GM18858 (cell line): ENCODE data around the gene RGS19.

Source experiments
- ATAC-seq: cut with Tn5 transposase; IDR thresholded peaks from one replicate; pipeline ENCODE4 v1.9.1; 2021; ENCODE audit not compliant: unreplicated experiment

RGS19 gene

GRCh38 chr20:64065062-64065973 is 14.0 kb downstream of the RGS19 start:
- ATAC-seq, result no peak

DNA sequence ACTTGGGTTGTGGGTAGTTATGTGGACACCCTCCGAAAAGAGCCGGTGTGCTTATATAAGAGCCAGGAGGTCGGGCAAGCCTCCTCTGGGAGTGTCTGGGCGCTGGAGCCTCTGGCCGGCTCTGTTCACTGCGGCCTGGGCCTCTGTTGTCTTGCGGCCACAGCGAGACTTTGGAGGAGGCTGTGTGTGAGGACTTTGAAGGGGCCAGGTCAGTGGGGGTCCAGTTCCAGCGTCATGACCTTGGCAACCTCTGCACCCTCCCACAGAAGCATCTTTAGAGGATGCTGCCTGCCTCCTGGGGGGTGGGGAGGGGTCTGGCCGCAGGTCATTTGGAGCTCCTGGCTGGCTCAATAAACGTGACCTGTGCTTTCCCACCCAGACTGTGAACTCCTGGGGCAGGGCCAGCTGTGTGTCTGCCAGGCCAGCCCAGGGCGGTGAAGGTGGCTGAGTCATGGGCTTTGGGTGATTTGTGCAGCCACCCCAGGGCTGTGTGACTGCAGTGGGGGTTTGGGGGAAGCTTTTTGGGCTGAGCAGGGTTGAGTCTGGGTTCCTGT is 15.1 kb downstream of the RGS19 start:
- no peak for ATAC-seq

GRCh38 chr20:64063389-64064144 is 15.8 kb downstream of the RGS19 start:
- ATAC-seq, result no peak

DNA sequence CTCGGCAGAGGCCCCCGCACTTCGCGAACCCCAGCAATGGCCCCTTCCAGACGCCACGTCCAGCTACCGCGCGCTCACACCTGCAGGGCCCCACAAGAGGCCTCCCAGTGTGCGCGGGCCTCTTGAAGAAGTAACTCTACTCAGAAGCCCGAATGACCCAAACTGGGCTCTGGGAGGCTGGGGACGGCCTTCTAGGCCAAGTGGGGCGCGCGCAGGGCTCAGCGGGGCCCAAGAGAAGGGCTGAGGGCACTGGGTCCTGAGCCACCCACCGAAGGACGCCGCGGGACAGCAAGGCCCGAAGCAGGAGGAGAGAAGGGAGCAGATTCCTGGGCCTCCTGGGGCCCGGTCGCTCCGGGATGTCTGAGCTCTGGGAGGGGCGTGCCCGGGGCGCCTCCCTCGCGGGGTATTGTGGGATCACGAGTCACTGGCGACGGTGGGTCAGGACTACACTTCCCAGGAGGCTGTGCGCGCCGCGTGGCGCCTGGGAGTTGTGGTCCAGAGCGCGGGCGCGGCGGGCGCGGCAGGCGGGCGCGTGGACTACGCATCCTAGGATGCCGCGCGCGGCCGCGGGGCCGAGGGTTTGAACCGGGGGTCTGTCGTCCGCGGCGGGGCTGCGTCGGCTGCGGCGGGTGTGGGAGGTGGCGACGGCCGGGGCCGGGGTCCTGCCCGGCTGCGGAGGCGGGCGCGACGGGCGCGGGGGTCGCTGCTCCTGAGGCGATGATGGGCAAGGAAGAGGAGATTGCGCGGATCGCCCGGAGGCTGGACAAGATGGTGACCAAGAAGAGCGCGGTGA is 16.5 kb downstream of the RGS19 start, which contains the start of gene TCEA2:
Gene TCEA2, plus strand, starts transcription at position 603 of the 793 bp plus-strand sequence. Its CDS starts 115 bp downstream, at position 718.
- ATAC-seq, result no peak

DNA sequence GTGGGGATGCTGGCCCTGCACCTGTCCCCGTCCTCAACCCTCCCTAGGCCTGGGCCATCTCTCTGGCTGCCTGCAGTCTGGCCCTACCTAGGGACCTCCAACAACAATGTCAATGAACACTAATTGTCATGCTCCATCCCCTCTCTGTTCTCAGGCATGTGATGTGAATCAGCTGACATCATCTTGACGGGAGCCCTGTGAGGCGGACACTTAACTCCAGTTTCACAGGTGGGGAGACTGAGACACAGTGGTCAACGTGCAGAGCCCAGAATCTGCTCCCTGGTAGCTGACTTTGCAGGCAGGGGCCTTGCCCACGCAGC is 17.1 kb downstream of the RGS19 start:
- ATAC-seq, result no peak

DNA sequence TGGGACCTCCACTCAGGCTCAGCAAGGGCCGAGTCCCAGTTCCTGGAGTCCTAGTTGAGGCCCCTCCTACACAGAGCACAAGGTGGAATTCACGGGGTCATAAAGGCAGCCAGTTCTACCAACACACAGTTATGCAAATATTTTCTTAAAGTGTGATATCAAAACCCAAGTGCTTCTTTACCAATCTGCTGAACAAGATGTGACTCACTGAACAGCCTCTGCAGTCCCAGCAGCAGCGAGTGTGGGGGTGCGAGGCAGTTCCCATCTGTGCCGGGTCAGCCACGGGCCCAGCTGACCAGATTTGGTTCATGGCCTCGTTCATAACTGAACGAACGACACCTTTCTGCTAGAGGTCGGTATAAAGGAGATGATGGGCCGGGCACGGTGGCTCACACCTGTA is 20.8 kb downstream of the RGS19 start:
- no peak for ATAC-seq

GRCh38 chr20:64057628-64058498 is 21.5 kb downstream of the RGS19 start:
- ATAC-seq, result no peak

DNA sequence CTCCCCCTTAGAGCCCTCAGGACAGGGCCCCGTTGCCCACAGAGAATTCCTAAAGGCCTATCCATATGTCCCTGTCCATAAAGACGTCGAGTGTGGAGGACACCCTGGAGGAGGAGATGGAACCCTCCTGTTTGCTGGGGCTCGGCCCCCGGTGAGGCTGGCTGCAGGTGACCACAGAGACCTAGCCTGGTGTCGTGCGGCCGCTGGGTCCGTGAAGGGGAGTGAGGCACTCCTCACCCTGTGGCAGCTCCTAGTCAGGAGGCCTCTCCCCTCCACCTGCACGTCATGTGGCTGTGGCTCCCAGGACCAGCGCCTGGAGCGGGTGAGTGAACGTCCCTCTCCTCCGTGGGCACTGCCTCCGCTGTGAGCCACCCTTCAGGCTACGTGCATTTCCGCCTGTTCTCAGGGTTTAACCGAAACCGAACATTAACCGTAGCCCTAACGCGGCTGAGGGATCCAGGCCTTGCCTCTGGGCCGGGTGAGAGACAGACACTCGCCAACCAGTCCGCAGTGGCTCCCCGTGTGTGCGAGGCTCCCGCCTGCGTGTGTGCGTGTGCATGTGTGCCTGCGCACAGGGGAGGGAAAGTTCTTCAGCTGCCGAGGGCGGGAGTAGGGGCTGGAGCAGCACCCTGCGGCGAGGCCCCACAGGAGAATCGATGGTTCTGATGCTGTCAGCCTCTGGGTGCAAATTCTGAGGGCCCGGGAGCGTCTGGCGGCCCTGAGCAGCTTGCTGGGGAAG is 22.3 kb downstream of the RGS19 start:
- ATAC-seq, result no peak

DNA sequence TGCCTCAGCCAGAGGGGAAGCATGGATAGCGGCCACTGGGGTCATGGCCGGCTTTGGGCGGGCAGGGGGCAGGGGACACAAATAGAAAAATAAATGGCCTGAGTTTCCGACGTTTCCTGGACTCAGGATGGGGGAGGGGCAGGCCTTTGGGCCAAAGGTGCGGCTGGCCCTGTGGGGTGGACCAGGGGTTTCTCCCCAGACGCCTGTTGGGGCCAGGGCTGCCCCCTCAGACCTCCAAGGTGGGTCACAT is 22.8 kb downstream of the RGS19 start:
- no peak for ATAC-seq

DNA sequence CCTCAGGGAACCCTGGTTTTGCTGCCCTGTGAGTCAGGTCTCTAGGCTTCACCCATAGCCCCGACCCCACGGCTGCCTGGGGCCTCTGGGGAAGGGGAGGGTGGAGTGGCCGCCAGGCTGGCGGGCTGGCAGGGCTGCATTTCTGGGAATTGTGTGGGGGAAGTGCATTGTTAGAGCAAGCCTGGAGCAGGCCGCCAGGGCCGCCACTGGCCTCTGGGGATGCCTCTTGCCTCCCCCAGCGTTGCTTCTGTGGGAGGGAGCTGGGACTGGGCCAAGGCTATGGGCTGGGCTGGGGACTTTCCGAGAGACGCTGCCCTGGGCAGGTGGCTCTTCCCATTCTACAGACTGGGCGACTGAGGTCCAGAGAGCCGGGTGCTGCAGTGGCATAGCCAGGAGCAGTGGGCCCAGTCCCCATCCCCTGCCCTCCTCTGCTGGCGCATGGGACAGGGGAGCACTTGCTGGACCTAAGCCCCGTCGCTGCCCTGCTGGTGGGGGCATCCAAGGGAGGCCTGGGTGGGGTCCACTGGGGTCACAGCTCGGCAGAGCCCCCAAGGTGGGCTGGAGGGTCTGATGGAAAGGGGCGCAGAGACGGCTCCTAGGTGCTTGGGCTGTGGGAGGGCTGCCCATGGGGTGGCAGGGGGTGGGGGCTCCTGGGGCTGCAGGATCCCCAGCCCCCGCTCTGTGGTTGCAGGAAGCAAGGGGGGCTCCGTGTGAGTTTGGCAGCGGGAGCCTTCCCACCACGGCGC is 23.3 kb downstream of the RGS19 start:
- no peak for ATAC-seq

GRCh38 chr20:64055396-64055892 is 23.9 kb downstream of the RGS19 start:
- ATAC-seq, result no peak

DNA sequence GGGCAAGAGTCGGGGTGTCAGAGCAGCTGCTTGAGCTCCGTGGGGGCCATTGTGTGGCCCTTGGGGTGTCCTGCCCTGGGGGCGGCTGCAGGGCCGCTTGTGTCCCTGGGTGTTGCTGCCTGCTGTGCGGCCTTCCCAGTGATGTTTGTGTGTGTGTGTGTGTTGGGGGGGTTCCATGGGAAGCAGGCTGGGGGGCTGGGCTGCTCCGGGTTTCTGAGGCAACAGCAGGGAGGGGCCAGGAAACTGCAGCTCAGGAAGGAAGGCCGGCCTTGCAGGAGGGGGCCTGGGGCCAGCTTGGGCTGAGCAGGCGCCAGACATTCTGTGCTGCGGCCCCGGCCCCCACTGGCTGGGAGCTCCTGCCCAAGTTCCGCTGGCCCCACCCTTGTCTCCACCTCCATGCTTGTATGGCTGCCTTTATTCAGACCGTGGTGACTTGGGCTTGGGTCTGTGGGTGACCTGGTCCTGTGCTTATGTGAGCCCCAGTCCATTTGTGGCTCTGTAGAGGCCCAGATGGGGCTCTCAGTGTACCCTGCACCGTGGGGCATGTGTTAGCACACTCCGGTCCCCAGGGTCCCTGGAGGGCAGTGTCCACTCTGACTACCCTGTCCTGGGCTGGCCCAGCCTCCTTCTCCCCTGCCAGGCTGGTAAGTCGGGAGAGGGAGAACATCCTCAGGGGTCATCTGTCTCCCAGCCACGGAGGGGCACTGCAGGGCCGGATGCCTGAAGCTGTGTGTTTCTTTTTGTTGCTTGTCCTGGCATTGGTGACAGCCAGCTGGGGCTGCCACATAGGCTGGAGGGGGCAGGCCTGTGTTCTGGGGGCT is 25.3 kb downstream of the RGS19 start:
- ATAC-seq, result no peak

DNA sequence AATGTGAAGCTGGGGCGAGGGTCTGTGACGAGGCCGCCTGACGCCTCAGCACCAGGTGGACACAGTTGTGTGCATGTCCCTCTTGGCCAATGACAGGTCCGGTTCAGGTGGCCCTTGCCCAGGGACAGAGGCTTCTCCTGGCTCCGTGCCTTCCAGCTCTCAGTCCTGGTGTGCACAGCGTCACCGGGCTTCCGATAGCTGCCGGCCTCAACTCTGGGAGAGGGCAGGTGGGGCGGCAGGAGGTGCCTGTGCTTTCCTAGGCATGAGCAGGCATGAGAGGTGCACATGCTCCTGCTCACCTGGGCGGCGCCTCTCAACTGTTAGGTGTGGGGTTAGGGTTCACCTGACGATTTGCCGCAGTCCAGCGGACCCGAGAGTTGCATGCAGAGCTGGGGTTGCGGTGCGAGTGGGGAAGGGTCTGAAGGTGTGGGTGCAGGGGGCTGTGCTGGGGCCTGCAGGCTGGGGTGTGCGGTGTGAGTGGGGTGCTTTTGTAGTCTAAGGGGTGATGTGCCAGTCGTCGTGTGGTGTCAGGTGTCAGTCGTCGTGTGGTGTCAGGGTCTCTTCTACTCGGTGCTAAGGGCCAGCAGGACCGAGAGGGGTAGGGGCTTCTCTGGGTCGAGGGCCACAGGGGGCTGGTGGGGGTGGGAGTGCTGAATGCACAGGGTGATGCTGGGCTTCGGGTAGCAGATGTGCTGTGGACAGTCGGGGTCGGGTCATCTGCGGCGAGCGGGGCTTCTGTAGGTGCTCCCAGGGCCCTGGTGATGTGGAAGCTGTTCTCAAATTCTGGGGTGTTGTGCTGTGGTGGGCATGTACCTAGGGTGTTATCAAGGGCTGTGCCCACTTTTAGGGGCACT is 26.1 kb downstream of the RGS19 start:
- ATAC-seq, result no peak

DNA sequence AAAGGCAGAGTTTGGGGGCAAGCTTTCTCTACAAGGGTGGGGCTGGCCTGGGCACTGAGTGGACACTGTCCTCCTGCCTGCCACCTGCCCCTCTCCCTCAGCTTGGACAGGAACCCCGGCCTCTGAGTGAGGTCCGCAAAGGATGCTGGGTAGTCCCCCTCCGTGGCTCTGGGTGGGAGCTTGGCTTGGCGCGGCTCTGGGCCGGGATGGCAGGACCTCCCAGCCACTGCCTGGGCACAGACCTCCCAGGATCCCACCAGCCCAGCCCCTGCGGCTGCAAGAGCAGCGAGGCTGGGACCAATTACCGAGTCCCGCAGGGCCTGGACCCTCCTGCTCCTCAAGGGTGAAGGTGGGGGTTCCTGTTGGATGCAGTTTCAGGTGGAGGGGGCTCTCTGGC is 27.0 kb downstream of the RGS19 start:
- ATAC-seq, result no peak

DNA sequence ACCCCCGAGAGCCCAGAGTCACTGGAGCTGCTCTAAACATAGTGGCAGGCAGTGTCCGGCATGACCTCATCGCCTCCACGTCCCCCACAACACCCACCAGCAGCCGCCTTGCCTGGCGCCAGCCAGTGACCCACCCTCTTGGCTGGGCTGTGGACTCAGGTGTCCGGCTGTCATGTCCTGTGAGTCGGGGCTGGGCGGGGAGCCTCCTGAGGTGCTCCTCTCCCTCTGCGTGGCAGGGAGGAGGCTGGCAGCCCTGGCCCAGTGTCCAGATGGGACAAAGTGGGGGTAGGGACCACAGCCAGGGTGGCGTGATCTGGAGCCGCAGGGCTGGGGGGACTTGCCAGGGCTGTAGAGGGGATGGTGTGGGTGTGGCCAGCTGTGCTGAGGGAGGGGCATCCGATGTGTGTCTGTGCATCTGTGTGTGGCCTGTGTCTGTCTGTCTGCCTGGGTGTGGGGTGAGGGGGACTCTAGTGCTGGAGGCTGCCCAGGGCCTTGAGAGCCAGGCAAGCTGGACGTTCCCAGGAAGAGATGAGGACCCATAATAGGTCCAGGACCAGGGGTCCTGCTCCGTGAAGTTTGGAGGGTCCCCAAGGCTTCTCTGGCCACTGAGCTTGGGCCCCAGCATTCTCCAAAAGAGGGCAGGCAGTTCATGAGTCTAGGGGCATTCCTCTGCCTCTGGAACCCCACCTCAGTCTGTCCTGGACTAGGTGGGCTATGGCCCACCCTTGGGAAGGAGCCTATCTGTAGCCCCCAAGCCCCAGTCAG is 27.6 kb downstream of the RGS19 start:
- ATAC-seq, result no peak

DNA sequence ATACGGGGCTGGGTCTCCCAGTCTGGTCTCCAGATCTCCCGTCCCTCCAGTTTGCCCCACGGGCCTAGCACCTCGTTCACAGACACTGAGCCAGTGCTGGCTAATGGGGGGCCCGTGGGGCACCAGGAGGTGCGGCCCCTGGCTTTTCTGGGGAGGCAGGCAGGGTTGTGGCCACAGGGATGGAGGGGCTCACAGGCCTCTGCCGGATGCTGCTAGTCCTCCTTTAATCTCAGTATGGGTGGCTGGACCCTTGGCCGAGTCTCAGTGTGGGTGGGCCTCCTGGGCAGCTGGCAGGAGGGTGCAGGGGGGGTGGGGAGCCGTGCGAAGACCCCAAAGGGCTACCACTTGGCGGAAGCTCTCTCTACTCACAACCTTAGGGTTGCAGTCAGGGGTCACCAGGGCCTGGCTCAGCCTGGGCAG is 28.3 kb downstream of the RGS19 start:
- ATAC-seq, result no peak
